HG03378 (cell line): ENCODE measurements around the gene SYPL1.

Experiments
- ATAC-seq: cut with Tn5 transposase; IDR thresholded peaks from one replicate; pipeline ENCODE4 v1.9.1; 2021; ENCODE audit warnings: mild to moderate bottlenecking, moderate library complexity; ENCODE audit not compliant: unreplicated experiment

The SYPL1 gene

DNA sequence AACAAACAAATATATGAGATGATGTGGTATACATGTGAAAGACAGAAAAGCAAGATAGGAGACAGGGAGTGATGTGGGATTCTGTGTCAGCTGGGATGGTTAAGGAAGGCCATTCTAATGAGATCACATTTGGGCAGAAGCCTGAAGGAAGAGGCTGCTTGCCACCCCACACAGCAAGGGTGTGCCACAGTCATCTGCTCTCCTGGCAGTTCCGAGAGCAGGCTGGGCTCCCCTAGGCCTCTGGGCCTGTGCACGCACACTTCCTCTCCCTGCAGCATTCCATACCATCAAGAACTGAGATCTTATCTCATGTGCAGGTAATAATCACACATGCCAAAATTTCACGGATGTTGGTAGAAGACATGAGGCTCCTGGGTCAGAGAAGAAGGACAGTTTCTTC is 43.1 kb downstream of the SYPL1 start:
- ATAC-seq: no peak

DNA sequence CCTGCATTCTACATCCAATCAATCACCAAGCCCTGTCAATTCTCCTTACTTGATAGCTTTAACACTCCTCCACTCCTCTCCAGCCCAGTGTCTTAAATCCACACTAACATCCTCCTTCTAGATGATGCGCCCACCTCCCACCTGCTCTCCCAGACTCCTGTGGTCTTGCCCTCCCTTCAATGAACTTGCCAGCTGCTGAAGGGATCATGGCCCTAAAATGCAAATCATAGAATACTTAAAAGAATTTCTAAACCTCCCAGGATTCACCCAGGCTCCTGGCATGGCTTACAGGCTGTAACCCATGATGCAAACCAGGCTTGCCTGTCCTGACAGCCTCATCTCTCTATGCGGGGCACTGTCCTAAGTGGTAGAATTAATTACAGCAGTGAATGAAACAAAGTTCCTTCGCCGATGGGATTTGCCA is 43.6 kb downstream of the SYPL1 start:
- no peak for ATAC-seq

DNA sequence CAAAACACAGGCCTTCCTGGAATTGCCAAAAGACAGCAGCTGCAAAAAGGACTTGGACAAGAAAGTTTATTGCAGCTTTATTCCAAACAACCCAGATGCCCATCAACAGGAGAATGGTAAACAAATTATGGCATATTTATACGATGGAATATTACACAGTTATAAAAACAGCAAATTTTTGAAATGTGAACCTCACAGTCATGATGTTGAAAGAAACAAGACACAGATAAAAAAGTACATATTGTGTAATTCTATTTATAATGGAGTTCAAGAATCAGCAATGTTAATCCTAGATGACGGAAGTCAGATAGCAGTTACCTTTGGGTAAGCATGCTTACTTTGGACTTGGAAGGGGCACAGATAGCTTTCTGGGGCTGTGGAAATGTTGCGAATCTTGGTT is 44.4 kb downstream of the SYPL1 start:
- ATAC-seq: no peak

DNA sequence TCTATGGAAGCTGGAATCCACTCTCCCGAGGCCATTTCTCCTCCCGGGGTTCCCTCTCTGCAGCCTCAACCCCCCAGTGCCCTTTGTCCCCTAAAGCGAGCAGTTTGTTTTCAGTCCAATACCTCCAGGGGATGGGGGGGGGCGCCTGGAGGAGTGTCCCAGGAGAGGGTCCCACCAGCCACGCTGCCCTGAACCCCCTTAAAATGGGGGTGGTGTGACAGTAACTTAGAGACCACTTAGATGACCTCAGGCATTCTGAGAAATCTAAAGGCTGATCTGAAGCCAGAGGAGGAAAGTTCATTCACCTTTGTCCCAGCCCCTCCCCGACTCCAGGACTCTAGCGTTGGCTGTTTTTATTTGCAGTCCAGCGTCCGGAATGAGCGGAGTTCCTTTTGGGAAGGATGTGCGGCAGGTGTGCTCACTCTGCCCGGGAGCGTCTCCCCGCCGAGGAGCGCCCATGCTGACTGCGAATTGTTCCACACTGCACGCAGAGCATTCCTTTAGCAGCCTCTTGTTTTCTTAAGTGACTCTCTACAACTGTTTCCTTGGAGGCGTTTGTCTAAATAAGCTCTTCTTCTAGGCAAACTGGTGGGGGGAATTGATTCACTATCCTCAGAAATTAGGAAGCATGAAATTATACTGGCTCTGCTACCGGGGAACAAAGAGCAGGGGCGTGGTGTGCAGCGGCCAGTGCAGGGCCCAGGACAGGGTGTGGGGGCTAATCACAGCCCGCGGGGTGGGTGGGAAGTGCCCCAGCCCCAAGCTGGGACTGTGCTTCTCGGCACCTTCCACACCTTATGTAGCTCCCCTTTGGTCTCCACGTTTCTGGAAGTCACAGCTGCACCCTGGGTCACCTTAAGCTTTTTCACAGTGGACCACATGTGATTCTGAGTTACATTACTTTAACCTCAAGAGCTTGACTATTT is 46.3 kb downstream of the SYPL1 start:
- no peak for ATAC-seq

DNA sequence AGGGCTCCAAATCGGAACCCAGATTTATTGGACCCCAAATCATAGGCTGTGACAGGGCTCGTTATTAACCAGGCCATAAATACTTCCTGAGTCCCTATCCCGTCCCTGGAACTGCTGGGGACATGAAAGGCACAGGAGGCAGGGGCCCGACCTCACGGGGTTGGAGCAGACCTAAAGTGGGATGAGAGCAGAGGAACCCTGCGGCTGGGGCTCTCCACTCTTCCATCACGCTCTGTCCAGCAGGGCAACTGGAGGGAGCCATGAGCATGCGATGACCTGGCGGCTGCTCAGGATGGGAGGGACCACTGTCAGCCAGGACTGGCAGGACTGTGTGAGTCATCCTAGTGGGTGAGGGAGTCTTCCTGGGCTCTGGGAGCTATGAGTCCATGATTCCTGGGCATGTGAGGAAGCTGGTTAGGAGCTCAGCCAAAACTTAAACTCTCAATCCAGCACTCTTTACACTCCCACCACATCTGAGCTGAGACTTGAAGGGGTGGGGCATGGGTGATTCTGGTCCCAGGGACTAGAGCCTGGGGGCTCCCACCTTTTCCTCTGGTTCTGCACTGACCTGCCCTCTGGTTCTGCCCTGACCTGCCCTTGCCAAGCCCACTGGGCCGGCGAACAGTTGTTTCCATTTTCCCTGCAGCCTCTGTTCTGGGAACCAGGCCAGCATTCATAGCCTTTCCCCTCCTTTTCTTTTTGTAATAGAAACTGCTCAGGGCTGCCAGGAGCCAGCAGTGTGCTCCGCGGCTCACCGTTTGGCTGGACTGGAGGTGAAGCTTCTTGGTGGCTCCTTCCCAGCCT is 47.1 kb downstream of the SYPL1 start:
- ATAC-seq: no peak

DNA sequence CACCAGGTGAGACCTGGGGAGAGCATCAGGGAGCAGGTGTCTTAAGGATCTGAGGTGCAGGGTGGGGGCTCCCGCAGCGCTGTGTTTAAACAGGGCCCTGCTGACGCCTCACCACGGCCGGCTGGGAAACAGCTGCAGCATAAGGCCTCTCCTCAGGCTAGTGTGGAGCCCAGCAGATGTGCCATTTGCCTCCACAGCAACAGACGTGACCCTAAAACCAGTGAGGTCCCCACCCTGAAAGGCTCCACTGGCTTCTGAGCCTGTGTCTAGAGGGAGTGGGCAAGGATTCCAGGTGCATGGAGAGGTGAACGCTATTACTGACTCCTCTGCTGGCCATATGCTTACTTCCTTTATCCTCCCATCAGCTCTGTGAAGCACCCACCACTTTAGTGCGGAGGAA is 47.8 kb downstream of the SYPL1 start:
- ATAC-seq: no peak

DNA sequence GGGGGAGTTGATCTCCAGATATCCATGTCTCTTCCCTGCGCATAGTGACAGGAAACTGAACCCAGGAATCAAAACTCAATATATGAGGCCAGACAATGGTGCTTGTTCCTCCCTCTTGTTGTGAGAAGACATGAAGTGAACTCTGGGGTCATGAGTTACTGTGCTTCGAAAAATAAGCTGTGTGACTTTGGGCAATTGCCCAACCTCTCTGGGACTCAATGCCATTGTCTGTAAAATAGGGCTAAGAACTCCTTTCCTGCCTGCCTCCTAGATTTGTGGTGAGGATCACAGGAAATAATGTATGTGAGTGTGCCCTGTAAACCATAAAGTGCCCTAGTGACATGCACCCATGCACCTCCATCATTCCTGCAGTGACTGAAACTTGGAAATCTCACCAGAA is 48.4 kb downstream of the SYPL1 start:
- no peak for ATAC-seq

DNA sequence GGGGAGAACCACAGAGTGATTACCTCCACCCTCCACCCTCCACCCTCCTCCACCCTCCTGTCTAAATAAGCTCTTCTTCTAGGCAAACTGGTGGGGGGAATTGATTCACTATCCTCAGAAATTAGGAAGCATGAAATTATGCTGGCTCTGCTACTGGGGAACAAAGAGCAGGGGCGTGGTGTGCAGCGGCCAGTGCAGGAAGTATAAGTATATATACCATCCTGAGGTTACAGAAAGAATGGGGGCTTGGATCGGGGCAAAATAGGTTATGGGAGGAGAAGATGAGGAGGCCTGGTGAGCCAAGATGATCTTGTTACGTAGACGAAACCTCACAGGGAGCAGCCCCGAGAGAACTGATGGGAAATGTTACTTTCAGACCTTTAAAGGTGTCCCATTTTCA is 49.1 kb downstream of the SYPL1 start:
- ATAC-seq: no peak

DNA sequence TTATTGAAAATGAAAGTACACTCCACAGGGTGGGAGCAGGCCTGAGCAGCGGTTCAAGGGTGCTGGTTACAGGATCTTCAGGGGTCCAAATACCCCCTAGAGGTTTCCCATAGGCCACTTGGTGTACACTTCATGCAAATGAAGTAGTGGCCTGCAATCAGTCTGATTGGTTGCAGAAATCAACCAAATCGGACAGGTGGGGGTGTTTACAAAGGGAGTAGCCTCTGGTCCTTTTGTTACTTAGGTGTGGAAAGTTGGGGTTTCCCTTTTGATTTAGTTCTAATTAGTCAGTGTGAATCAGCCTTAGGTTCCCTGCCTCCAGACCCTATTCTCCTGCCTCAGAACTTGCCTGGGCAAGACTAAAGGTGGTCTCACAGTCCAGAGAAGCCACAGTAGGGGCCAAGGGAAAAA is 49.6 kb downstream of the SYPL1 start:
- no peak for ATAC-seq

DNA sequence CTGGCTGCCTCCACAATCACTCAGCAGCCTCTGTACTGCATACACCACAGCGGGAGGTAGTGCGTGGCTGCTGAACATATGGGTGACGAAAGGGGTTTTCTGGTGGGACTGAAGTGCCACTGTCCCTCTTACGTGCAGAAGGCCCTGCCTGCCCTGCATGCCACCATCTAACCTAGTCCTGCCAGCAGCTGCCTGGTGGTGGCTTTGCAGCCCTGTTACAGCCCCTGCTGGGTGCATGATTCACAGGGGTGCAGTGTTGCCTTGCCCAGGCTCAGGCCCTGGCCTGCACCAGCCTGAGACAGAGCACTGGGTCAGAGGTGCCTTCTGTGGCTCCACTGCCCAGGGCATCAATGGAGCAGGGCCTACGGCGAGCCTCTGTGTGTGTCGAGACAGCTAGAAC is 50.1 kb downstream of the SYPL1 start:
- ATAC-seq: no peak

DNA sequence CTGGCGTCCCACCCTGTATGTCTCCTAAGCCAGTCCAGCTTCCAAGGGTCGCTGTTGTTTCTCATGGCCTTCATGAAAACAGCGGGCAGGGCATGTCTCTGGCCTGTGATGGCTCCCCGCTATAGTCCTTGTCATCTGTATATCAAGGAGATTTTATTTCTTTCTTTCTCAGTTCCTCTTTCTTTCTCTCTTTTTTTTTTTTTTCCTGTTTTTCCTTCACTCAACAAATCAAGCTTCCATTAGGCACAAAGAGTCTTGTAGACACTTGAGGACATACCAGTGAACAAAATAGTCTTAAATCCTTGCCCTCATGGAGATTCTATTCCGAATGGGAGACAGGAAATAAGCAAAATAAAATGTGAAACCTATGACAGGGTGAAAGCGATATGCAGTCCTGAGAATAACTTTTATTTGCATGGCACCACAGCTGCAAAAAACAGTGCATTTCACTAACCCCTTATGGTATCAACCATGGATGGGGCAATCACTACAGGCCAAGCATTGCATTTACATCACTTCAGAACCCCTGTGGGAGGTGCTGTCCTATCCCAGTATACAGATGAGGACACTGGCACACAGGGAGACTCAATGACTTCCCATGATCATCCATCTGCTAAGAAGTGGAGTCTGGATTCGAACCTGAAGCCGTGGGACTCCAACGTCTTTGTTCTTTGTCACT is 50.7 kb downstream of the SYPL1 start:
- no peak for ATAC-seq

DNA sequence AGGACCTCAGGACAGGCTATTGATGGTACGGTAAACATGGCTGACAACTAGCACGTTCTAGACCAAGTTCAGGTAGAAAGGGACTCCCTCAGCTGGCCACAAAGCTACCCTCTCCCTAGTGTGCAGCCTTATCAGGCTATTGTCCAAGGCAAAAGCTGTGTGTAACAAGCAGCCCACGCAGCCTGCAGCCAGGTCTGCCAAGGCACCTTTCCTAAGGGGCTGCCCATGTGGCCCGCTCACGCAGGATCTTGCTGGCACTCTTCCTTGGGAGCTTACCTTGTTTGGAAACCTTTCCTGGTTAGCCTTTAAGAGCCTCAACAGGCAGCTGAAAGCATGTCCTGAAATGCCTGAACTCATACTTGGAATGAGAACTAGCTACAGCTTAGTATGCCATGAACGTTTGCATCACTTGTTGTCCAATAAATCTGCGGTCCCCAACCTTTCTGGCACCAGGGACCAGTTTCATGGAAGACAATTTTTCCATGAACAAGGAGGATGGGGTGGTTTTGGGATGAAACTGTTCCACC is 51.7 kb downstream of the SYPL1 start:
- ATAC-seq: no peak

DNA sequence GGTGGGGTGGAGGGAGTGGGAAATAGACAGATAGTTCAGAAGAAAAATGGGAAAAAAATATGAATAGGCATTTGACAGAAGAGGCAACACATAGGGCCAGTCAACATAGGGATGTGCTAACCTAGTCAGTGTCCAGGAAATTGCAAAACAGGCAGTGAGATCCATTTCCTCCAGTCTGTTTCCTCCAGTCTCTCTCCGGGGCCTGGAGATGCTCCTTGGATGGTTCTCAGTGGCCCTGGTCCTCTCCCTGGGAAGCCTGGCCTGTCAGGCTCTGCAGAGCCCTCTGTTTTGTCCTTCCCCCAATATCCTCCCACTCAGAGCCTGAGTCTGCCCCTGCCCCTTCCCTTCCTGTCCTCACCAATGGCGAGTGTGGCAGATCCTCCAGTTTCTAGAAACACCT is 52.6 kb downstream of the SYPL1 start:
- no peak for ATAC-seq

DNA sequence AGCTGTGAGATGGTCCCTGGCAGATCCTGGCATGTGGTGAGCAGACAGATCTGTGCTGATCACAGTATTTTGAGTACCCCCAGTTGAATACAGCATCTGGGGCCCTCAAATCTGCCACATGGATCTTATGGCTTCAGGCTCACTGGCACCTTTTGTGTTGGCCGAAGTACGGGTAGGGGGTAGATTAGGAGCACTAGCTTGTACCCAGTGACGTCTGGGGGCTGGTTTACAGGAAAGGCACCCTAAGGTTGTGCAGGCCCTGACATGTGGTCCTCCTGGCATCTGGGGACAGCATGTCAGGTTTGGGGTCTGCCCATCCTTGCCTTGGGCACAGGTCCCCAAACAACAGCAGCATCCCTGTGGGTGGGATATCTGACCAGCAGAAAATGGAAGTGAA is 53.2 kb downstream of the SYPL1 start:
- no peak for ATAC-seq

DNA sequence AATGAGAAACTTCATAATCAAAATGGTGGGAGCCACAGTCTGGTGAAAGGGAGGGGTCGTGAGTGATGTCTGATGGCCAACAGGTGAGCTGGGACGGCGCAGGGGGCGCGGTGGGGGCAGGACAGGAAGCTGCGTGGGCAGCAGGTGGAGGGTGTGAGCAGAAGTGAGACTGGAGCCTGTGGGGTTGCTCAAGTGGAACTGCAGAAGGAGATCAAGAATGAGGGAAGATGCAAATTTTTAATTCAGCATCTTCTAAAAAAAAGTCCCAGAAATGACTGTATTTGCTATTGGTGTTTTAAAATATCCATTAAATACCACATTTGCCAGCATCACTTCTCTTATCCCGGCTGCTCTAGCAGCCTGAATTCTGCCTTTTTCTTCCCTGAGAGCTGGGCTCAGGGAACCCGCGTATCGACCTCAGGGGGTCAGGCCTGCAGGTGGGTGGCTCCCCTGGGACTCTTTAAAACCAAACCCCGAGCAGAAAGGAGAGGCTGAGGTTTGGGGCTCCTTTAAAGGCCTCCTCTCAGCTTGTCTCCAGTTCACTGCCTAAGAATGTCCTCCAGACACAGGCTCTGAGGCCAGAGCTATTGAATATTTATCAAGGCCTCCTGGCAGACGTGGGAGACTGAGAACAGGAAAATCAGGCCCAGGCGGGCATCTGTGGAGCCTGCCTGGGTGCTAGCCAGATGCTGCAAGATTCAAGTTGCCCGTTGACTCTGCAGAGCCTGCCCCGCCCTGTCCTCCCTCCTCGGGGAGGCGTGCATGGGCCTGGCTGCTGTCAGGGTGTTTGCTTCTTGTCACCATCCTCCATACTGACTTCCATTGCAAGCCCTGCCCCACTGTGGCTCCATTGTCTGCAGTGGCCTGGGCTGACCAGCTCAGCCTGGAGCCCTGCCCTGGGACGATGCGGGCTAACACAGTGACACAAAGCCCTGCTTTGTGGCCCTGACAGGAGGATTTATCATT is 53.9 kb downstream of the SYPL1 start:
- peak; percentile 63 for ATAC-seq

DNA sequence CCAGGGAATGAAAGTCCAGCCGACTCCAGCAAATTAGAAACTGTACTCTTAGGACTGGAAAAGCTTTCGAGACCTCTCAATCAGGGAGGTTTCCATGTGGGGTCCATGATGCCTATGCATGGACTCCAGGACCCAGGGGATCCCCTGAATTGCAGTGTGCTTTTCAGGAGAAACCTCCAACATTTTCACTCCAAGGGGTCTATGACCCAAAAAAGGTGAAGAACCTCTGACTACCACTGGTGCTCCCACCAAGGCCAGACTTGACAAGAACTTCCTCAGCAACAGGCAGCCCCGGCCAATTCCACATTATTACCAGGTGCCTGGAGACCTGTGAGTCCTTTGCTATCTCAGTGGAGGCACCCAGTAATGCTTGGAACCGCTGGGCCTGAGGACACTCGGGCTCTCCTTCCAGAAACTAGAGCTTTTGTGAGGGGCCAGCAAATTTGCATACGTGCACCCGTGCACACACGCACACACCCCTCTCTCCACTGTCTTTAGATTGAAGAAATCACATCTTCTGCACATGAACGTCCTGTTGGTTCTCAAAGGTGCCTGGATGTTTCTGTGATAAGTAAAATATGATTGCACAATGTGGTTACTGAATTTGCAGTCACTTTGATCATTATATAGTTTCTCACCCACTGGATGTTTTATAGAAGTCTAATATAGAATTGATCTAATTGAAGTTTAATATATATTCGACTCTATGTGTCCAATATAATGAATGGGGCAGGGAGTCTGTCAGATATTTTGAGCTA is 54.7 kb downstream of the SYPL1 start:
- no peak for ATAC-seq

DNA sequence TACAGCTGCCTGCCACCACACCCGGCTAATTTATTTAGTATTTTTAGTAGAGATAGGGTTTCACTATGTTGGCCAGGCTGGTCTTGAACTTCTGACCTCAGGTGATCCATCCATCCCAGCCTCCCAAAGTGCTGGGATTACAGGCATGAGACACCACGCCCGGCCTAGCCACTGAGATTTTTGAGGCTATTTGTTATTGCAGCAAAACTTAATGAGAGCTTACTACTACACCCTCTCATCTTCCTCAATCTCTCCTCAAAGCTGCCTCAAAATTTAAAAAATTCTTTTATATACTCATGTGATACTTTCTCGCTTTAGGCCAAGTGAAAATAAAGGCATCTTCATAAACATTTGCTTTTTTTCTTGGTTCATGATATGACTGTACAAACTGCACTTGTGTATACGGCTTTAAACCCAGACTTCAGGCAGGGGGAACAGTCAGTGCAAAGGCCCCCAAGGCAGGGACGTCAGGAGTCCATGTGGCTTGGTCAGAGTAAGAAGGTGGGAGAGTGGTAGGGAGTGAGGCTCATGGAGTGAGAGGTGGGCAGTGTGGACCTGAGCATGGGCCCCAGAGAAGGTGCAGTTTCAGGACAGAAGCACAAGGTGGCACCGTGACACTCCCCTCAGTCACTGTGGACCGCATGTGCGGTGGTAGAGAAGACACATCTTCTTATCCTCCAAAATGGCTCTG is 55.5 kb downstream of the SYPL1 start:
- peak; percentile 37 for ATAC-seq

DNA sequence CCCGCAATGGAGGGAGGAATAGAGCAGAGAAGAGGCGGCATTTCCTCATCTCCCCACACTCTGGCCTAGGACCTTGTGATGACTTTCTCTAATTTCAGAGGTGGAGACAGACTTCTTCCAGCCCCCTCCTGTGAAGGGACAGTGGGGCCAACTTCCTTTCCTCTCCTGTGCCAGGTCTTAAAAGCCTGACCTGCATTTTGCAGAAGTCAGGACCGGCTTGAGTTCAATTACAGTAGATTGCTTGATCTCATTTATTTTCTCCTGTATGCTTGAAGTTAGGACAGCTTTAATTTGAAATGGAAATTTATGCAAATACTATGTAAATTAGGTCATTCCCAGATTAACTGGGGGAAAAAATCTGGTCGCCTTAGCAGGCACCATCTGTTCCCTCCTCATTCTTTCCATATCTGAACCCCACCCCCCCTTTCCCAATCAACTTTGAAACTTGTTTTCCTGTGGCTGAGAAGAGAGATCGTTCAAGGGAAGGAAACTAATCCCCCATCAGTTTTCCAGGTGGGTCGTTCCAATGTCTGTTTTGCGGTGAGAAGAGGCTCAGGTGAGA is 57.1 kb downstream of the SYPL1 start:
- no peak for ATAC-seq
